ENCODE results near the gene CDK17.

Gene CDK17

GRCh38 chr12:96236221-96236822 is 163.9 kb downstream of the CDK17 start:
- DNase-seq: no peak

- DNase-seq: no peak
Observed at GRCh38 chr12:96235484-96235826, 164.8 kb downstream of the CDK17 start.

- no peak for DNase-seq
Observed at GRCh38 chr12:96234591-96235483, 165.4 kb downstream of the CDK17 start.

- peak; percentile 56 for DNase-seq
Observed at GRCh38 chr12:96233939-96234461, 166.2 kb downstream of the CDK17 start.

GRCh38 chr12:96233168-96233567 is 167.1 kb downstream of the CDK17 start:
- DNase-seq: no peak

GRCh38 chr12:96230646-96231045 is 169.6 kb downstream of the CDK17 start:
- no peak for DNase-seq

- DNase-seq: no peak
Observed at GRCh38 chr12:96228566-96229248, 171.5 kb downstream of the CDK17 start.

Measured in GOT3 (cell line).